ENCODE results near the gene MED26. TPM values are rescaled to one million over a fixed set of nuclear protein-coding genes. Genes with fewer than 3 reads are reported as not detected.
"Not testable (repeated sequence)": the region's sequence is repeated elsewhere in the genome, so short reads cannot be mapped to it uniquely, and the experiment has no call there.

Gene MED26
- total RNA-seq, 3 donors from 2014 or later = 10.8 to 12.0 (median 11.2) TPM

- Histone ChIP-seq H3K4me1 (ENCODE audit: low read depth) (no peaks in the 10 kb centered on the region), H3K36me3 (ENCODE audit: low read depth) (no peaks in the 10 kb centered on the region), H3K4me3 (no peak overlapping the region), H3K9me3 (no peaks in the 10 kb centered on the region)
- TF ChIP-seq, protein P1, sequence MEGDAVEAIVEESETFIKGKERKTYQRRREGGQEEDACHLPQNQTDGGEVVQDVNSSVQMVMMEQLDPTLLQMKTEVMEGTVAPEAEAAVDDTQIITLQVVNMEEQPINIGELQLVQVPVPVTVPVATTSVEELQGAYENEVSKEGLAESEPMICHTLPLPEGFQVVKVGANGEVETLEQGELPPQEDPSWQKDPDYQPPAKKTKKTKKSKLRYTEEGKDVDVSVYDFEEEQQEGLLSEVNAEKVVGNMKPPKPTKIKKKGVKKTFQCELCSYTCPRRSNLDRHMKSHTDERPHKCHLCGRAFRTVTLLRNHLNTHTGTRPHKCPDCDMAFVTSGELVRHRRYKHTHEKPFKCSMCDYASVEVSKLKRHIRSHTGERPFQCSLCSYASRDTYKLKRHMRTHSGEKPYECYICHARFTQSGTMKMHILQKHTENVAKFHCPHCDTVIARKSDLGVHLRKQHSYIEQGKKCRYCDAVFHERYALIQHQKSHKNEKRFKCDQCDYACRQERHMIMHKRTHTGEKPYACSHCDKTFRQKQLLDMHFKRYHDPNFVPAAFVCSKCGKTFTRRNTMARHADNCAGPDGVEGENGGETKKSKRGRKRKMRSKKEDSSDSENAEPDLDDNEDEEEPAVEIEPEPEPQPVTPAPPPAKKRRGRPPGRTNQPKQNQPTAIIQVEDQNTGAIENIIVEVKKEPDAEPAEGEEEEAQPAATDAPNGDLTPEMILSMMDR (IDR thresholded peaks at IDR 0.05) = no peak
- intact Hi-C loops (cut with DNase I, micrococcal nuclease) = no loop called here
- ATAC-seq = no peak
- no peak for DNase-seq
These were observed 65.4 kb downstream of the MED26 start for GRCh38 chr19:16562608-16563025.

DNA sequence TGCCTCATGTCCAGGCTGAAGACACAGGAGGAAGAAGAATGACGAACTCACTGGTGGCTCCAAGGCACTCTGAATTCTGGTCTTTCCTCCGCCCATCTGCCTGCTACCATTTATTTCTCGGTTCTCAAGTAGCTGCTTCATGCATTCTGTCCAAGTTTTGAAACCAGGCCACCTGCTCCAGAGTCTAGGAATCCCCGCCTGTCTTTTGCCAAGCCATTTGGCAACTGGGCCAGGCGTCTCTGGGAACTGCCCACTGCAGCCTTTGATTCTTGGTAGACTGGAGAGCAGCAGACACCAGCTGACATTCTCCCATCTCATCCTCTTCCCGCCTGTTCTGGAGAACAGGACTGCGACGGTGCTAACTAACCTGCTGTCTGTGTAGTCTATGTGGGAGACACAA, 66.6 kb downstream of the MED26 start:
- Histone ChIP-seq H3K9me3 (no peaks in the 10 kb centered on the region), H3K4me1 (ENCODE audit: low read depth) (no peaks in the 10 kb centered on the region), H3K4me3 (no peak overlapping the region), H3K36me3 (ENCODE audit: low read depth) (no peaks in the 10 kb centered on the region)
- ATAC-seq = no peak
- intact Hi-C loops (cut with DNase I, micrococcal nuclease) = no loop called here
- TF ChIP-seq, protein P1 (IDR thresholded peaks at IDR 0.05) = no peak
- DNase-seq = no peak

DNA sequence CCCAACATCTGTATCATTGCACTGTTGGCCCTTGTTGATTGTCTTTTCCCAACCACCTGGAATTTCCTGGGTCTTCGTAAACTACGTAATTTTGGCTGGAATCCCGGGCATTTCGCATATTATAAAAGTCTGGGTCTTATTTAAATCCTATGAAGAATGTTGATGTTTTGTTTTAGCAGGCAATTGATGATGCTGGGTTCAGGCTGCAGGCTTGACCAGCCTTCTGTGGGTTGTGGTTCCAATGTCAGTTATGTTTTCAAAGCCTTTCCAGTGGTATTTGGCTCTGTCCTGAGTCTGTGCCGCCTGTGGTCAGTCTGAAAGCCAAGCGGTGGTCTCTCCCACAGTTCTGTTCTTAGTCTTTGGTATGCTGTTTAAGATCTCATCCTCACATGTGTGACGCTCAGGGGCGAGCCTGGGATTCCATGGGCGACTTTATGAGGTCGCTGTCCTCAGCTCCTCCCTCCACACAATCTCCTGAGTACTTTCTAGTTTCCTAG, 68.2 kb downstream of the MED26 start:
- TF ChIP-seq, protein P1 (IDR thresholded peaks at IDR 0.05) = no peak
- DNase-seq = no peak
- no peak for ATAC-seq
- H3K36me3 ChIP-seq (ENCODE audit: low read depth) = no peaks in the 10 kb centered on the region
- no peaks in the 10 kb centered on the region for H3K4me1 ChIP-seq (ENCODE audit: low read depth)
- H3K9me3 ChIP-seq = no peaks in the 10 kb centered on the region
- intact Hi-C loops (cut with DNase I, micrococcal nuclease) = no loop called here
- H3K4me3 ChIP-seq = no peak overlapping the region

DNA sequence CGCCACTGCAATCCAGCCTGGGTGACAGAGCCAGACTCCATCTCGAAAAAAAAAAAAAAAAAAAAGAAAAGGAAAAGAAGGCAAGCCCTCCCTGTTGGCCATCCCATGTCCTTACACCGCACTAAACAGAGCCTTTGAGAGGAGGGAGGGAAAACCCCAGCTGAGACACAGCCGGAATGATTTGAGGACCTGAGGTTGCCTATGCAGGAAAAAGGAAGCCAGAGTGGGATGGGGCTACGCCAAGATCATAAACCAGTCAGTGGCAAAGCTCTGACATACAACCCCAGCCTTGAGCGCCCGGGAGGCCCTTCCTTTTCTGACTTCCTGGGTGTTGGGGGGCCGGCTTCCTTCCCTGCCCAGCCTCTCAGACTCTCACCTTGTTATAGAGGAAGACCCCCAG, 73.2 kb downstream of the MED26 start:
- DNase-seq (no peak), ATAC-seq (no peak)
- Histone ChIP-seq H3K36me3 (ENCODE audit: low read depth) (no peaks in the 10 kb centered on the region), H3K4me3 (no peak overlapping the region), H3K9me3 (no peaks in the 10 kb centered on the region), H3K4me1 (ENCODE audit: low read depth) (no peaks in the 10 kb centered on the region)
- intact Hi-C loops (cut with DNase I, micrococcal nuclease) = no loop called here
- TF ChIP-seq, protein P1 (IDR thresholded peaks at IDR 0.05) = no peak

DNA sequence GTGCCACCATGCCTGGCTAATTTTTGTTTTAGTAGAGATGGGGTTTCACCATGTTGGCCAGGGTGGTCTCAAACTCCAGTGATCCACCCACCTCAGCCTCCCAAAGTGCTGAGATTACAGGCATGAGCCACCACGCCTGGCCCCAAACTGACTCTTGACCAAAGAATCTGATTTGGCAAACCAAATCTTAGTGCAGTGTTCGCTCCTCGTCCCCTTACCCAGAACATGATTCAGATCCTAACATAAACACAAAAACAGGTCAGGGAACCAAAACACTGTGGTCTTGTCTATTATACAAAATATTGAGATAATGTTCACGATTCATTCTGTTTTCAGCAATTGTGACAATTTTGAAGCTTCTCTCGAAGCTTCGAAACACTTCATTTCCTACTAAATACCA, 76.1 kb downstream of the MED26 start:
- ATAC-seq; H3K36me3 ChIP-seq (ENCODE audit: low read depth): not testable (repeated sequence)

GRCh38 chr19:16548956-16549355, 79.0 kb downstream of the MED26 start:
- ATAC-seq = no peak
- TF ChIP-seq, protein P1 (IDR thresholded peaks at IDR 0.05) = no peak
- DNase-seq = no peak
- intact Hi-C loops (cut with DNase I, micrococcal nuclease) = no loop called here
- Histone ChIP-seq H3K36me3 (ENCODE audit: low read depth) (no peaks in the 10 kb centered on the region), H3K9me3 (no peaks in the 10 kb centered on the region), H3K4me3 (no peak overlapping the region), H3K4me1 (ENCODE audit: low read depth) (no peaks in the 10 kb centered on the region)

More for the DNA sequence above, 76.1 kb downstream of the MED26 start:
- DNase-seq; H3K4me3 ChIP-seq; H3K4me1 ChIP-seq (ENCODE audit: low read depth); intact Hi-C loops (cut with DNase I, micrococcal nuclease); H3K9me3 ChIP-seq: not testable (repeated sequence)
